ENCODE data around the gene TTI1. TPM values are rescaled to one million over a fixed set of nuclear protein-coding genes. Genes with fewer than 3 reads are reported as not detected.

The TTI1 gene
- total RNA-seq, 1 experiment from 2014 or later, result 26.9 TPM

- H3K27me3 ChIP-seq (ENCODE audit: insufficient read depth, low read length), result no peaks in the 10 kb centered on the region
- no peak overlapping the region for H3K4me3 ChIP-seq (replicated peaks in 1 of 2; ENCODE audit: low read depth in 1 of 2, low read length in 2 of 2)
- ChIA-PET RAD21 (ENCODE audit: low non-redundant PET in 1 of 2, low total read pairs in 2 of 2, uncharacterized antibody in 2 of 2, unreplicated experiment in 2 of 2) (no interaction called here), POLR2A (no interaction called here), CTCF (interaction anchor here (0.5 kb wide), 1 partner anchor 111 kb away, joined by 4 read pairs; no protein-coding TSS in a partner anchor)
- ATAC-seq, result no peak
- intact Hi-C loops (cut with micrococcal nuclease), result no loop called here
- BruUV-seq (replicated peaks), result no TSS peak
- no peaks in the 10 kb centered on the region for H4K20me1 ChIP-seq (ENCODE audit: insufficient read depth)
- H3K4me1 ChIP-seq (ENCODE audit: control insufficient read depth in 1 of 2, insufficient read depth in 2 of 2, low read length in 2 of 2), result no peaks in the 10 kb centered on the region
- H2AFZ ChIP-seq (ENCODE audit: low read depth, low read length, poor library complexity, severe bottlenecking), result no peak overlapping the region
- no peak for TF ChIP-seq ELF1 (IDR thresholded peaks at IDR 0.05; ENCODE audit: borderline replicate concordance, low read depth)
- TF ChIP-seq, protein P1, sequence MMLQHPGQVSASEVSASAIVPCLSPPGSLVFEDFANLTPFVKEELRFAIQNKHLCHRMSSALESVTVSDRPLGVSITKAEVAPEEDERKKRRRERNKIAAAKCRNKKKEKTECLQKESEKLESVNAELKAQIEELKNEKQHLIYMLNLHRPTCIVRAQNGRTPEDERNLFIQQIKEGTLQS (IDR thresholded peaks at IDR 0.05), result no peak
- TF ChIP-seq TCF7L2 (IDR thresholded peaks at IDR 0.05; ENCODE audit: borderline replicate concordance, extremely low read depth, insufficient read depth, insufficient read length), result no peak
- TF ChIP-seq POLR2A (IDR thresholded peaks at IDR 0.05; ENCODE audit: borderline replicate concordance, extremely low read depth, insufficient read depth, insufficient read length), result no peak
- no peak for TF ChIP-seq ZFX (IDR thresholded peaks at IDR 0.05)
- TF ChIP-seq ZNF274 (IDR thresholded peaks at IDR 0.05; ENCODE audit: low read depth, low read length), result no peak
- TF ChIP-seq, protein P2, sequence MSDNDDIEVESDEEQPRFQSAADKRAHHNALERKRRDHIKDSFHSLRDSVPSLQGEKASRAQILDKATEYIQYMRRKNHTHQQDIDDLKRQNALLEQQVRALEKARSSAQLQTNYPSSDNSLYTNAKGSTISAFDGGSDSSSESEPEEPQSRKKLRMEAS (IDR thresholded peaks at IDR 0.05), result no peak
- TF ChIP-seq SIN3A (IDR thresholded peaks at IDR 0.05; ENCODE audit: low read depth), result no peak
- no peak for TF ChIP-seq EZH2phosphoT487 (IDR thresholded peaks at IDR 0.05; ENCODE audit: borderline replicate concordance)
- no peak for TF ChIP-seq JUND (IDR thresholded peaks at IDR 0.05)
- TF ChIP-seq YY1 (IDR thresholded peaks at IDR 0.05; ENCODE audit: extremely low read depth, insufficient replicate concordance, low read depth, low read length), result no peak
- TF ChIP-seq RAD21 (IDR thresholded peaks at IDR 0.05; ENCODE audit: low read depth), result no peak
- TF ChIP-seq ZBTB33 (IDR thresholded peaks at IDR 0.05; ENCODE audit: extremely low read depth, insufficient replicate concordance, low read length), result no peak
- no peak overlapping the region for H3K27ac ChIP-seq (ENCODE audit: low read depth, low read length)
- H3K9ac ChIP-seq (ENCODE audit: low read length), result no peak overlapping the region
- no peak for DNase-seq (ENCODE audit: low read depth, low spot score)
- no peaks in the 10 kb centered on the region for H3K79me2 ChIP-seq (ENCODE audit: insufficient read depth, low read length)
- no peaks in the 10 kb centered on the region for H3K9me3 ChIP-seq (ENCODE audit: control insufficient read depth in 1 of 2, insufficient read depth in 1 of 2, low read depth in 1 of 2, low read length in 2 of 2)
- no peaks in the 10 kb centered on the region for H3K9me2 ChIP-seq (ENCODE audit: insufficient read depth)
- H3K36me3 ChIP-seq (ENCODE audit: control insufficient read depth in 1 of 2, insufficient read depth in 2 of 2, low read length in 2 of 2), result no peaks in the 10 kb centered on the region
- no peak overlapping the region for H3K4me2 ChIP-seq (ENCODE audit: low read length)
These were observed 95.0 kb downstream of the TTI1 start for GRCh38 chr20:37938181-37938750.
